CD4-positive, alpha-beta T cell treated with Interleukin-21 for 1 hour (primary cell): ENCODE data around the gene SIVA1.

Source experiments
- DNase-seq: peaks from one replicate; pipeline ENCODE4 v3.0.0-alpha.2; 2020

The SIVA1 gene

DNA sequence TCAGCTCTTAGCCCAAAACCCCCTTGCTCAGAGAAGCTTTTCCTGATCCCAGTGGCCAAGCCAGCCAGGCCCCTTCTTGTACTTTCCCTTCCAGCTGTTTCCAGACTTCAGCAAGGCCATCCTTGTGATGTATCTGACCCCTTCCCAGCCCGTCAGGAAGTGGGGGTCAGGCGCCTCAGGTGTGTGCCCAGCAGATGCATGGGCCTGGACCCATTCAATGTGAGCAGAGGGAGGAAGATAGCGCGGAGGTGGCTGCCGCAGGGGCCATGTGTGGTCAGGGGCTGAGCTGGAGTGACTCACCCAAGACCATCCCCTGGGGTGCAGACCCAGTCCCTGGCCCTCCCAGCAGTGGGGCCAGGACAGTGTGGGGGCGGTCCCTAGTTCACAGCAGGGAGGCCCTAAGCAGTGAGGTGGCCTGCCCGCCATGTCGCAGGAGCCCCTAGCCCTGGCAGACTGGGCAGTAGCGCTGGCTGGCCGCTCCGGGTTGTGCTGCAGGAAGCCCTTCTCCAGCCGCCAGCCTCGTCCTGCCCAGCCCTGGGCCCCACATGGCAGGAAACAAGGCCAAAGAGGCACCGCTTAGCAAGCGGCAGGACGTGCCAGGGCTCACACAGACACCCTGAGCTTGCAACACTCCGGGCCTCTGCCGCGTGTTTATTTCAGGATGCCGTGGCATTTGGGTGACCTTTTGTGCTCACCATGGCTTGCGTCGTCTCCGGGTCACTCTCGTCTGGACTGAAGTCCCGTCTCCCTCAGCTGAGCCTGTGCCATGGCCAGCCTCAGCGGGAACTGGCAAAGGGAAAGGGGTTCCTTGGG, 16.9 kb upstream of the SIVA1 start:
- no peak for DNase-seq

DNA sequence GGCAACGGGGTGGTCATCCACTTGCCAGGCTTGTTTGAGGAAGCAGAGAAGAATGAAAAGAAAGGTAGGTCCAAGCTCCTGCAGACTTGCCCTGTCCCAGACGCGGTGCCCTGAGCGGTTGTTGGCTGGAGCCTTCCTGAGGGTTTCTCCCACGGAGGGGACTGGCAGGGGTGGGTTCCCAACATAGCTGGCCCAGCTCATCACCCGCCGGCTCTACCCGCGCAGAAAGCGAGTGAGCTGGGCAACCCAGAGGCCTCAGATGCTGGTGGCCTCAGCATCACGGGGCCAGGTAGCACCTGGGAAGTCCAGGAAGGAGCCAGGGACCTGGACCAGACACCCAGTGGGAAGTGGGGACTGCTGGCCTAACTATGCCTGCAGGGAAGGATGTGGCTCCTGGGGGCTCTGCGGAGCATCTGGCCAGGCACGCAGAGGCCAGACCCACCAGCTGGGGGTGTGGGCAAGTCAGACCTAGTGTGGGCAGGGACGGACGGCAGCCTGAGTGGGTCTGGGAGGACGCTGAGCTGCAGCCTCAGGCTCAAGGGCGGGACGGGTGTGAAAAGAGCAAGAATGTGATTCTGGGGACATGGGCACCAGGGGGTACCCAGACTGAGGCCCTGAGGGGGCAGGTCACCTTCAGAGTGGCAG, 14.4 kb upstream of the SIVA1 start:
- DNase-seq, result no peak

DNA sequence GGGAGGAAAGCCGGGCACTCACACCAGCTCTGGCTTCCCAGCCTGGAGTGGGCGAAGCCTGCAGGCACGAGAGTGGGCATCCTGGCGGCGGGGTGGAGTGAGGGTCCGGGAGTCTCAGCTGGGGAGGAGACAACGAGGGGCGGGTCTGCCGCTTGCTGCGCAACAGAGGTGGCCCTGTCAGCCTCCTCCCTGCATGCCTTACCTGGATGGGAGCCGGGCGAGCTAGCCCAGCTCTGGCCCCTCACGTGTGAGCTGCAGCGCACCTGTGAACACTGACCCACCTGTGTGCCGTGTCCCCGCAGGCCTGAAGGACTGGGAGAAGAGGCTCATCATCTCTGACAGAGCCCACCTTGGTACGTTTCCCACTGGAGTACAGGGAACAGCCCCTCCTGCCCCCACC, 13.9 kb upstream of the SIVA1 start:
- DNase-seq, result no peak

DNA sequence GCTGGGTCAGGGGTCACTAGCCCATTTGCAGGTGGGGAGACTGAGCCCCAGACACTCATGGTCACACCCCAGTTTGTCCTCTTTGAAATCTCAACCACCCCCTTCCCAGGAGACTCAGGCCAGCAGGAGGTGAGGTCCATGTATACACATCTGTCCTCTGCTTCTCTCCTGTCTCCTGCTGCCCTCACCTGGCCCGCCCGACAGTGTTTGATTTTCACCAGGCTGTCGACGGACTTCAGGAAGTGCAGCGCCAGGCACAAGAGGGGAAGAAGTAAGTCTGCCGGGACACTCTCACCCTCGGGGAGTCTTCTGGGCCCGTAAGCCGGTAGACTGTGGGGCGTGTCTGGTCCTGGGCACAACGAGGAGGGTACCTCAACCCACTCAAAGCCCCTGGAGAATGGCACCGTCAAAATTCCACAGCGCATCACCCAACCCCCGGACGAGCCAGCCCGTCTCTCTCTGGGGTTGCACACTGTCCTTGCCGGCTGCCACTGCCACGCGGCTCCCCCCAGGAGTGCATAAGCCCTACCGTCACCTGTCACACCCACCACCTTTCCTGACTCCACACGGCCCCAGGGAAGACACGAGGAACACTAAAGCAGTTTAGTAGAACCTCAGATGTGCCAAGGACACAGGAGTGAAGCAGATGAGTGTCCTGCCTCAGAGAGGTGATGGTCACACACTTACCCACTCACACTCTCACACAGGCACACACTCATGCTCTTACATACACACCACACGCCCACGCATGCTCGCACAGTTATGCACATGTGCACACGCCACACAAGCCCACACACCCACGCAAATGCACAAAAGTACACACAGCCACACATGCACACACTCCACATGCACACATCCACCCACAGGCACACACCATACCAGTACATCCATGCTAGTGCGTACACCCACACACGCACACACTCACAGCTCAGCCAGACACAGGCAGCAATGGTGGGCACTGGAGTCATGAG, 13.1 kb upstream of the SIVA1 start:
- DNase-seq, result no peak

DNA sequence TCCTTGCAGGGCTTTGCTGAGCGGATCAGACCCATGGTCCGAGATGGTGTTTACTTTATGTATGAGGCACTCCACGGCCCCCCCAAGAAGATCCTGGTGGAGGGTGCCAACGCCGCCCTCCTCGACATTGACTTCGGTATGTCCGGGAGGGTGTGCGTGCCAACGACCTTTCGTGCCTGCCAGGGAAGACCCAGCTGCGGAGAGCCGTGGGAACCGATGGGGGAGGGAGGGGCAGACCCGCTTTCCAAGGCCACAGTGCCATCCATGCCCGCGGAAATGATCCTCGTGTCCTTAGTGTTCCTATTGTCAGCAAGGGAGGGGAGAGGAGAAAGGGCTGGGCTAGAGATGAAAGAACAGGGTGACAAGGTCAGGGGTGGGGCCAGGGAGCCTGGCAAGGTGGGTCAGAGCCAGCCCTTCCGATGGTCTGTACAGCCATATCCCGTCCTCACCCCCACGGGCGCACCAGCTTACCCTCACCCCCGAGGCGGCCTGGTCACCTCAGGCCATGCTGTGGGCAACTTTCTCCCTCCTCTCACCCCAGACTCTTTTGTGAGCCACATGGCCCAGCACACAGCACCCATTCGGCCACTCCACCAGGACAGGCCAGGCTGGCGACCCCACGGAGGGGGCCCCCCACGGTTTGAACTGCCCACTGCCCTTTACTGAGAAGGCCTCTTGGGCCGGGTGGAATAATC, 11.7 kb upstream of the SIVA1 start:
- no peak for DNase-seq

DNA sequence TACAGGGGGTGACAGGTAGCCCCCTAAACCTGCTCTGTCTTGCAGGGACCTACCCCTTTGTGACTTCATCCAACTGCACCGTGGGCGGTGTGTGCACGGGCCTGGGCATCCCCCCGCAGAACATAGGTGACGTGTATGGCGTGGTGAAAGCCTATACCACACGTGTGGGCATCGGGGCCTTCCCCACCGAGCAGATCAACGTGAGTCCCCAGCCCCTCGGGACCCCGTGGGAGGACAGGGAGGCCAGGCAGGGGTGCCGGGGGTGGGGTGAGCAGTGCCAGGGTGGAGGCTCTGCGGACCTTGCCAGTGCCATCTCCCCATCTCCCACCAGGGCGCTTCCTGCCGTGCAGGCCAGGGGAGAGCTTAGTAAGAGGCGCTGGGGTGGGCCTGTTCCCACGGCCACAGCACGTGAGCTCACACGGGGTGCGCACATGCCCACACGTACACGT, 11.1 kb upstream of the SIVA1 start:
- no peak for DNase-seq

DNA sequence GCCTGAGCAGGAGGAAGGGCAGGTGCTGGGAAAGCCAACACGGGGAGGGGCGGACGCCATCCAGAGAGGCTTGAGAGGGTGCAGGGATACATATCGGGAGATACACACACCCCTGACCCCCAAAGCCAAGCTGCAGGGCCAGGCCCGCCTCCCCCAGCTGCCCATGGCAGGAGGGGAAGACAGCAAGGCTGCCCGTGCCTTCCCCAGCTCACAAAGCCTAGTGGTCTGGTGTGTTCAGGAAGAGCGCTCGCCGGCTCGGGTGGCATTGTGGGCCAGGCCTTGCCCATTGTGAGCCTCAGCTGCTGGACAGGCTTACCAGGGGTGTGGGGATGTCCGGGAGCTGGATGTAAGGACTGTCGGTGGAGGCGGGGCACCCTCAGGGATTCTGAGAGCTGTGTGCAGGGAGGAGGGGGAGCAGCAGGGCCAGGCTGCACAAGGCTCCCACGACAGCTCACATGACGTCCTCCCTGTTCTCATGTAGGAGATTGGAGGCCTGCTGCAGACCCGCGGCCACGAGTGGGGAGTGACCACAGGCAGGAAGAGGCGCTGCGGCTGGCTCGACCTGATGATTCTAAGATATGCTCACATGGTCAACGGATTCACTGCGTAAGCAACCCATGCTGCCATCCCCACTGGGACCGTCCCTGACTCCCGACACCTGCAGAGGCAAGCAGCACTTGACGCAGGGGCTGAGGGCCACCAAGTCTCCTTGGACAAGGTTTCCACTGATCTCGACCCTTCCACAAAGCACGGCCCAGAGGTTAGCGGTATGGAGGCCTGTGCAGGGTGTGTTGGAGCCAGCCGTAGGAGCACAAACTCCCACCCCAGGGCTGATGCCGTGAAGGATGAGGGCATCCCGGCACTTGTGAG, 10.1 kb upstream of the SIVA1 start:
- no peak for DNase-seq

DNA sequence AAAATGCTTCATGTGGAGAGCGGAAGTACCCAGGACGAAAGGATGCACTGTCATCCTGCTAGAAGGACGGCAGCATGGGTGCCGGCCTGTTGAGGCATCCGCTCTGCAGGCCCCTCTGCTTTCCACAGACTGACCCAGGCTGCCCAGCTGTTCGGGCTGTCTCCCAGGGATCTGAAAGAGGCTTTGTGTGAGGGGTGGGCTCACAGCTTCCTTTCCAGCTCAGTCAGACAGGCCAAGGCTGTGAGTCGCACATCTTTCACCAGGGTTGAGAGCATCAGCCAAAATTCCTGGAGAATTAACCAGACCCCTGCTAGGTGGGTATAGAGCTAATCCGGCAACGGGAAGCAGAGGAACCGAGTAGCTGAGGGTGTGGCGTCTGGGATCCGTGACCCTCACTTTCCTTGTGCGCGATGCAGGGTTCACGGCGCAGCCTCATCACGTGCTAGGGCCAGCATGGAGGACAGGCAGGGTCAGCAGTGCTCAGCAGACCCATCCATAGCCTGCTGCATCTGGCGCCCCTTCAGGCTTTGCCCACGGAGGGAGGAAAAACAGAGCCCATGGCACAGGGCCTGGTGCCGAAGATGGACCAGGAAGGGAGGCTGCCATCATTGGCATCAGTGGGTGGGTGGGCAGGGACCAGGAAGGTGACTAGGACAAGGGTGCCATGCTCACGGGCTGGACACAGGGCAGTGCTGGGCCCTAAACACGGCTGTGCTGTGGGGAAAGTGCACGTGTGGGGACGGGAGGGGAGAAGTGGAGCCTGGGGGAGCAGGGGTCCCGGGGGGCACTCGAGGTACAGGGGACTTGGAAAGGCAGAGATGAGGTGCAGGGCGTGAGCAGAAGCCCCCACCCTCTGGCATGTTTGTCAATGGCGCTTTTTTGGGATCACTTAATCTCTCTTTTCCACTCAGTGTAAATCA, 9.2 kb upstream of the SIVA1 start:
- no peak for DNase-seq

DNA sequence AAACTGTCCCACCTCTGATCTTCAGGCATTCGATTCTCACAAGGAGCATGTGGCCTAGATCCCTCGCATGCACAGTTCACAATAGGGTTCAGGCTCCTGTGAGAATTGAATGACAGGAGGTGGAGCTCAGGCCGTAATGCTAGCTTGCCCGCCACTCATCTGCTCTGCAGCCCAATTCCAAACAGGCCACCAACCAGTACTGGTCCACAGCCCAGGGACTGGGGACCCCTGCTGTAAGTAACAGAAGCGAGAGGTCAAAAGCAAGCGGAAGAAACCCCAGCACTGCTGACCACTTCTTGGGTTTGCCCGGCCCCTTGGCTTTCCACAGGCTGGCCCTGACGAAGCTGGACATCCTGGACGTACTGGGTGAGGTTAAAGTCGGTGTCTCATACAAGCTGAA, 8.5 kb upstream of the SIVA1 start:
- no peak for DNase-seq

DNA sequence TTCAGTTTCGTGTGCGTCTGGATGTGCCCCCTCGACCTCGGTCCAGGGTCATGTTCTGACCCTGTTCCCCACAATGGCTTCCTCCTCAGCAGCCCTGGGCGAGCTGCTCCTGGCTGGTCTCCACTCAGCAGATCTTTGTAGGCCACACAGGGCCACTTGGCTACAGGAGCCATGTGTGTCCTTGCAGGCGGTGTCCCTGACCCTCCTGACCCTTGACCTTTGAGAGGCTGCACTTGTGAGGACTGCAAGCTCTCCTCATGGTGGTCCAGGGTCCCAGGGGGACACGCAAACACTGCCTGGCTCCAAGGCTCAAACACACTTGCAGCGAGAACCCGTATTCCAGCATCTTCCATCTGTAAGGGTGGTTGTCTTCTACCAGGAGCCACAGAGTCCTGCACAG, 7.5 kb upstream of the SIVA1 start:
- no peak for DNase-seq

DNA sequence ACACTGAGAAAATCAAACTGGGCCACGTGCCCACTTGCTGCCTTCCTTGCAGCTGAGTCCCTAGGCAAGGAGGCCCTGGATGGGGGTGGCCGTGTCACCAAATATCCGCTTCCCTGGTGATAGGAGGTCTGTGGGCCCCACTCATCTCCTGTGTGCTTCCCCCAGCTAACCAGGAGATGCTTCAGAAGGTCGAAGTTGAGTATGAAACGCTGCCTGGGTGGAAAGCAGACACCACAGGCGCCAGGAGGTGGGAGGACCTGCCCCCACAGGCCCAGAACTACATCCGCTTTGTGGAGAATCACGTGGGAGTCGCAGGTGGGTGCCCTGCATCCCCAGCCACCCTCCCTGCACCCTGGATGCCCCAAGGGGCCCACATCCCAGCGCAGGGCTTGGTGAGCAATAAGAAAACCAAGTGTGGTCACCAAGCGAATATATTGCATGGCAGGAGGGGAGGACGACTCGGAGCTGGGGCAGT, 6.8 kb upstream of the SIVA1 start:
- DNase-seq, result no peak

DNA sequence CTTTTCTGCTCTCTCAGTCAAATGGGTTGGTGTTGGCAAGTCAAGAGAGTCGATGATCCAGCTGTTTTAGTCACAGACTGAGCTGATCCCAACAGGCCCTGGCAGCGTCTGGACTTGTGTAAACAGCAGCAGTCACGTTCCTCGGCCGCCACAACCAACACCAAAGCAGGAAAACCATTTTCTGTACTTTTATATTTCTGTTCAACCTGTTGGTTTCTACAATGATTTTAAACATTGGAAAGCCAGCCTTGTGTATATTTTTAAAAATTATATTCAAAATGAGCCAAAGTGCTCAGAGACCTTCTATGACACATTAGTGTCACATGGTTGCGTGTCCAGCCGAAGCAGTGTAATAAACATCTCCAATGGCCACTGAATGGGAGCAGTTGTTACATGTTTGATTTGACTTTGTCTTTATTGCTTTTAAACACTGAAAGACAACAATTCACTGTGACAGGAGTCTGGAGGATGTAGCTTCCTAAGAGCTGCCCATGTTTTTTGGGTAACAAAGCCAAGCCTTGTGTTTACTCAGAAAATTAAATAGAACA, 5.9 kb upstream of the SIVA1 start:
- DNase-seq, result no peak

DNA sequence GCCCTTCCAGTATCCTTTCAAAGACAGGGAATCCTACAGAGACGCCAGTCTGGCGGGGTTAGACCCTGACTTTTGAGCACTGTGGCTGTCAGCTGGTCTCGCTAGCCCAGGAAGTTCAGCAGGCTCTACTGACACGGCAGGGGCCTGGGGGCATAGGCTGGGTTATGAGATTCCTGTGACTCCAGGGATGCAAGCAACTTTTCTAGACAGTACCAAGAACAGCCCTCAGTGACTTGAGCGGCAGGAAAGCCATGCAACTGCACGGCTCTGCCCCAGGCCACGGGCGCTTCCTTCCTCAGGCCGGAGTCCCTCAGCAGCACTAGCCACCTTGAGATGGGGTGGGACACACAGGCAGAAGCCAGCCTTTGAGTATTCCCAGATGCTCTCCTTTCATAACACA, 5.1 kb upstream of the SIVA1 start:
- DNase-seq, result no peak

DNA sequence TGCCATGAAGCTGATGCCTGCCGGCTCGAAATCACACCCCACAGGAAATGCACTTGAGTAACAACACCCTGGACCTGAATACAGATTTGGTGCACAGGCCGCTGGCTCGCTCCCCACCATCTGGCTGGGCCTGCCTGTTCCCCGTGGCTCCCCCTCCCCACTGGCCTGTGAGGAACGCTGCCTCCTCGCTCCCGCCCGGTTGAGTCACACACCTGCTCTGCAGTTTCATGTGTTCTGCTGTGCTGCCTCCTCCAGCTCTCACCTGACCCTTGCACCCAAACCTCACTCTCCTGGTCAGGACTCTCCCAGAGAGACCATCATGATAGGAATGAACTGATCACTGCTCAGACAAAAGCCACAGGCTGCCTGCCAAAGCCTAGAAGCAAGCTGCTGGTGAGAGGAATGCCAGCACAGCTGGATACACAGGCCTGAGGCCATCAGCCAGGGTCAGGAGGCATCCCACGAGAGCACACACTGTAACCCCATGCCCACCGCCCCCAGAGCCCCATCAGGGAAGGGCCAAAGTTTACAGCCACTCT, 3.8 kb upstream of the SIVA1 start:
- DNase-seq, result no peak

DNA sequence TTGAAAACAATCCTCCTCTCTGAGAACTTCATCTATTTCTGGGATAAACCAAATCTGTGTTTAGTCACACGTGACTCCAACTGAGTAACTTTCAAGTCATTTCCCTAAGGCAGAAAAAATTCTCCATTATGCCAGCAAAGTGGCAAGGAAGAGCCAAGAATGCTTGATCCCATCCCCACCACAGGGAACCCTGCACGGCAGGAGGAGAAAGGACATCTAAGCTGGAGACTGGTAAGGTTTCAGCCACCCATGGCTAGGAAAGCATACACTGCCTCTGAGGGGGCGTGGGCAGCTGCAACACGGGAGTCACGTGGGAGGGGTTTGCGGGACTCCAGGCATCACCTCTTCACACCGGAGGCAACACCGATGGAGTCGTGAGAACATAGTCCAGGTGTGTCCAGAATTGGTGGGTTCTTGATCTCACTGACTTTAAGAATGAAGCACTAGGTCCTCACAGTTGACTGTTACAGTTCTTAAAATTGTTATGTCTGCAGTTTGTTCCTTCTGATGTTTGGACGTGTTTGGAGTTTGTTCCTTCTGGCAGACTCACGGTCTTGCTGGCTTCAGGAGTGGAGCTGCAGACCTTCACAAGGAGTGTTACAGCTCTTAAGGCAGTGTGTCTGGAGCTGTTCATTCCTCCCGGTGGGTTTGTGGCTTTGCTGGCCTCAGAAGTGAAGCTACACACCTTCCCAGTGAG, 2.7 kb upstream of the SIVA1 start:
- no peak for DNase-seq

DNA sequence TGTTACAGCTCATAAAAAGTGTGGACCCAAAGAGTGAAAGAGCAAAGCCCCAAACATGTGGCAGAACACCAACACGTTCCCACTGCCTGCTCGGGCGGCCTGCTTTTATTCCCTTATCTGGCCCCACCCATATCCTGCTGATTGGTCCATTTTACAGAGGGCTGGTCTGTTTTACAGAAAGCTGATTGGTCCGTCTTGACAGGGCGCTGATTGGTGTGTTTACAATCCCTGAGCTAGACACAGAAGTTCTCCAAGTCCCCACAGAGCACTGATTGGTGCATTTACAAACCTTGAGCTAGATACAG, 2.2 kb upstream of the SIVA1 start:
- DNase-seq, result peak; percentile 22

DNA sequence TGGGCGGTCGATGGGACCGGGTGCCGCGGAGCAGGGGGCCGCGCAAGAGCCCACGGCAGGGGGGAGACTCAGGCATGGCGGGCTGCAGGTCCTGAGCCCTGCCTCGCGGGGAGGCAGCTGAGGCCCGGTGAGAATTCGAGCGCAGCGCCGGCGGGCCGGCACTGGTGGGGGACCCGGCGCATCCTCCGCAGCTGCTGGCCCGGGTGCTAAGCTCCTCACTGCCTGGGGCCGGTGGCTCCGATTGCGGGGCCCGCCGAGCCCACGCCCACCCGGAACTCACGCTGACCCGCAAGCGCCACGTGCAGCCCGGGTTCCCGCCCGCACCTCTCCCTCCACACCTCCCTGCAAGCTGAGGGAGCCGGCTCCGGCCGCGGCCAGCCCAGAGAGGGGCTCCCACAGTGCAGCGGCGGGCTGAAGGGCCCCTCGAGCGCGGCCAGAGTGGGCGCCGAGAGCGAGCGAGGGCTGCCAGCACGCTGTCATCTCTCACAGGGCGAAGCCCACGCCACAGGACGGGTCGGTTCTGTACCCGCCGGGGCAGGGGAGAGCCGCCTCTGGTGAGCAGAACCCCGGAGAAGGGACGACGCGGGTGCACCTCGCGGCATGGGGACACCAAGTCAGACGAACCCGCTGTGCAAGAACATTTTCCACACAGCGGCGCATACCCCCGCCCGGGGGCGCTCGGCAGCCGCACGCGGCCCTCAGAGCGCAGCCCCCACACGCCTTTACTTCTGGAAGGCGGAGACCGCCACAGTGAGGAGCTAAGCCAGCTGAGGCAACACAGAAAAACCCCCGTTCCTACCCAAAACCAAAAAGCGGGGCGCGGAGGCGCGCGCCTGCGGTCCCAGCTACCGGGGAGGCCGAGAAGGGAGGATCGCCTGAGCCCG, 1.2 kb upstream of the SIVA1 start:
- DNase-seq, result no peak

DNA sequence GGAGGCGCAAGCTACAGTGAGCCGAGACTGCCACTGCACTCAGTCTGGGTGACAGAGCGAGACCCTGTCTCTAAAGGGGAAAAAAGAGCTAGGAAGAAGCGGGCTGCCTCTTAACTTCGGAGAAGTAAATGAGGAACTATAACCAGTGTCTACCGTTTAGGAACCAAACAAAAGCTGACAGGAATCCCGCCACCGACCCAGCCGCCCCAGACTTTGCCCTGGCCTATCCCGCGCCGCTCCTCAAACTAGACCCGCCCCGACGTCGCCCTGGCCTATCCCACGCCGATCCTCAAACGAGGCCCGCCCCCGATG, 568 bp upstream of the SIVA1 start:
- no peak for DNase-seq
